ENCODE data around the gene MED26.
"Not testable (repeated sequence)": the region's sequence is repeated elsewhere in the genome, so short reads cannot be mapped to it uniquely, and the experiment has no call there.

The MED26 gene

DNA sequence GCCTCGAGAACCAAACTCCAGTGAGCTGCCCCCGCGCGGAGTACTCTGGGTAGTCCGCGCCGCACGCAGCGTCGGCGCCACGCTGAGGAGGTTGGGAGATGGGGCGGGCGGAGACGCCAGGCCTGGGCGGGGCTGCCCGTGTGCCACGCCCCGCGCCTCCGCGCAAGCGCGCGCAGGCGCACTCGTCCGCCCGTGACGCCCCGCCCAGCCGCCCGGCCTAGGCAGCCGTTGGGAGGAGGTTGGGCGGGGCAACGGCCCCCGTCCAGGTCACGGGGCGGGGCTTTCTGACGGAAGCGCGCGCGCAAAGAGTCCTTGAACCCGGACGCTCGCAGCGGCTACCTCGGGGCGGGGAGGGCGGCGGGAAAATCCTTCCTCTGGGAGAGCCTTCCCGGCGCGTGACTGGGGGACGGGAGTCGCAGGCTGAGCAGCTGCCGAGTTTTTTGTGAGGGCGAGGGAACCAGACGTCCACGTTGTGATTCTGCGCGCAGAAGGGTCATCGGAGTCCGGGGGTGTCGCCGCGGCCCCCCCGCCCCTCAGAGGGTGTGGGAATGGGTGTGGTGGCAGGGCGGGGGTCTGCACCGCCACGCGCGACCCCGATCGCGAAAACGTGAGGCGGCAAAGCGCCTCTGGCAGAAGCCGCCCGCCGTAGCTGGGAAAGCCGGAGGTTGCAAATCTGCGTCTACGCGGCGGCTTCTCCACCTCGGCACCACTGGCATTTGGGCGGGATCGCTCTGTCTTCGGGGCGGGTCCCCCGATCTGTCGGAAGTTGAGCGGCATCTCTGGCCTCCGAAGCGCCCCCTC is at the start of gene MED26:
Gene MED26, minus strand, starts transcription at position 22 of the 801 bp plus-strand sequence. CDS start 261 bp downstream, outside the sequence.
- peak; percentile 97 for DNase-seq

- no peak for DNase-seq
These were observed 49.1 kb upstream of the MED26 start for GRCh38 chr19:16677055-16677454.

DNA sequence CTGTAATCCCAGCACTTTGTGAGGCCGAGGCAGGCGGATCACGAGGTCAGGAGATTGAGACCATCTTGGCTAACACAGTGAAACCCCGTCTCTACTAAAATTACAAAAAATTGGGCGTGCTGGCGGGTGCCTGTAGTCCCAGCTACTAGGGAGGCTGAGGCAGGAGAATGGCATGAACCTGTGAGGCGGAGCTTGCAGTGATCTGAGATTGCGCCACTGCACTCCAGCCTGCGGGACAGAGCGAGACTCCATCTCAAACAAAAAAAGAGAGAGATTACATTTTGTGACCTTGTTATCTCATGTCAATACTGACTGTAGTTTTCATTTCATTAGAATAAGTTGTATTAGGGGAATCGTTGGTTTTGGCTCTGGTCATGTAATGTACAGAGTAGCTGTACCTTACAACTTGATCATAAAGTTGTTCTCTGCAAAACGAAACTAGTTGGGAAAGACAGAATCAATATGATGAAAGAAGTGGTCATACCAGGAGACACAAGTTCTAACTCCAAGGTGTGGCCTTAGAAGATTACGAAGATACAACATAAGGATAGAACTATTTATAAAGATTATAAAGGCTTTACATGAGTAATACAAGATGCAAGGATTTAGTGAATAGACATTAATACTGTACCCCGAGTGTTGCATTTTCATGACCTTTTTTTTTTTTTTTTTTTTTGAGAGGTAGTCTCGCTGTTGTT is 48.2 kb upstream of the MED26 start:
- no peak for DNase-seq

DNA sequence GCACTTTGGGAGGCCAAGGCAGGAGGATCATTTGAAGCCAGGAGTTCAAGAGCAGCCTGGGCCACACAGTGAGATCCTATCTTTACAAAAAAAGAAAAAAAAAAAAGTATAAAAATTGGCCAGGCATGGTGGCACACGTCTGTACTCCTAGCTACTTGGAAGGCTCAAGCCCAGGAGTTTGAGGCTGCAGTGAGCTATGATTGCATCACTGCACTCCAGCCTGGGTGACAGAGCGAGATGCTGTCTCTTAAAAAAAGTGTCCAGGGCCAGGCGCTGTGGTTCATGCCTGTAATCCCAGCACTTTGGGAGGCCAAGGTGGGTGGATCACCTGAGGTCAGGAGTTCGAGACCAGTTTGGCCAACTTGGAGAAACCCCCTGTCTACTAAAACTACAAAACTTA is 45.8 kb upstream of the MED26 start:
- DNase-seq = not testable (repeated sequence)

DNA sequence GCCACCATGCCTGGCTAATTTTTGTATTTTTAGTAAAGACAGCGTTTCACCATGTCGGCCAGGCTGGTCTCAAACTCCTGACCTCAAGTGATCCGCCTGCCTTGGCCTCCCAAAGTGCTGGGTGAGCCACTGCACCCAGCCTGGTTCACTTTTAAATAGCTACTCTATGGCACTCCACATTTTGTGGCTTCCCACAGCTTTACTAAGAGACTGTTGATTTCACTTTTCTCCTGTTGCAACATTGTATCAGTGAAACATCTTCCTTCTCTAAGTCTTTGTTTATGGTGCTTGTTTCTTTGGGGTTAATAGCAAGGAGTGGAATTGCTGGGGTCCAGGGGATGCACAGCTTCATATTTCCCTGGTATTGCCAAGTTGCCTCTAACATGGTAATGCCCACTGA is 45.2 kb upstream of the MED26 start:
- DNase-seq = no peak

GRCh38 chr19:16671652-16672274 is 43.8 kb upstream of the MED26 start:
- DNase-seq = no peak

DNA sequence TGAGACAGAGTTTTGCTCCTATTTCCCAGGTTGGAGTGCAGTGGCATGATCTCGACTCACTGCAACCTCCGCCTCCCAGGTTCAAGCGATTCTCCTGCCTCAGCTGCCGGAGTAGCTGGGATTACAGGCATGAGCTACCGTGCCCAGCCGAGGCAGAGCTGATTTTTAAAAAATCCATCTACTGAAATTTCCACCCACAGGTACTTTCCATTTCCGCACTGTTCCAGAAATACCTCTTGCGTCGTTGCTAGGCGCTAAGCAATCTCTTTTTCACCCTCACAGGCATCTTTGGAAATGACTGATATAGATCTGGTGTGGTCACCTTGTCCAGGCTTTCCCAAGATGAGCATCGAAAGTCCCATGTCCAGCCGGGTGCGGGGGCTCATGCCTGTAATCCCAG is 42.3 kb upstream of the MED26 start:
- no peak for DNase-seq

DNA sequence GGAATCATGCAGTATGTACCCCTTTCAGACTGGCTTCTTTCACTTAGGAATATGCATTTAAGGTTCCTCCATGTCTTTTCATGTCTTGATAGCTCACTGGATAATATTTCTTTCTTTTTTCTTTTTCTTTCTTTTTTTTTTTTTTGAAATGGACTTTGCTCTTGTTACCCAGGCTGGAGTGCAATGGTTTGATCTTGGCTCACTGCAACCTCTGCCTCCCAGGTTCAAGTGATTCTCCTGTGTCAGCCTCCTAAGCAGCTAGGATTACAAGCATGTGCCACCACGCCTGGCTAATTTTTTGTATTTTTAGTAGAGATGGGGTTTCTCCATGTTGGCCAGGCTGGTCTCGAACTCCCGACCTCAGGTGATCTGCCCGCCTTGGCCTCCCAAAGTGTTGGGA is 40.7 kb upstream of the MED26 start:
- not testable (repeated sequence) for DNase-seq

GRCh38 chr19:16668176-16668575 is 40.2 kb upstream of the MED26 start:
- no peak for DNase-seq

GRCh38 chr19:16661480-16662034 is 33.6 kb upstream of the MED26 start:
- DNase-seq = peak in 1 of 2 experiments; percentile 24

- DNase-seq = peak; percentile 43 to 57
These were observed 32.9 kb upstream of the MED26 start, which contains the start of gene TMEM38A for GRCh38 chr19:16660763-16661479. TSS of gene TMEM38A (plus strand) at chr19:16661139. CDS start at chr19:16661218, 79 bp downstream.

DNA sequence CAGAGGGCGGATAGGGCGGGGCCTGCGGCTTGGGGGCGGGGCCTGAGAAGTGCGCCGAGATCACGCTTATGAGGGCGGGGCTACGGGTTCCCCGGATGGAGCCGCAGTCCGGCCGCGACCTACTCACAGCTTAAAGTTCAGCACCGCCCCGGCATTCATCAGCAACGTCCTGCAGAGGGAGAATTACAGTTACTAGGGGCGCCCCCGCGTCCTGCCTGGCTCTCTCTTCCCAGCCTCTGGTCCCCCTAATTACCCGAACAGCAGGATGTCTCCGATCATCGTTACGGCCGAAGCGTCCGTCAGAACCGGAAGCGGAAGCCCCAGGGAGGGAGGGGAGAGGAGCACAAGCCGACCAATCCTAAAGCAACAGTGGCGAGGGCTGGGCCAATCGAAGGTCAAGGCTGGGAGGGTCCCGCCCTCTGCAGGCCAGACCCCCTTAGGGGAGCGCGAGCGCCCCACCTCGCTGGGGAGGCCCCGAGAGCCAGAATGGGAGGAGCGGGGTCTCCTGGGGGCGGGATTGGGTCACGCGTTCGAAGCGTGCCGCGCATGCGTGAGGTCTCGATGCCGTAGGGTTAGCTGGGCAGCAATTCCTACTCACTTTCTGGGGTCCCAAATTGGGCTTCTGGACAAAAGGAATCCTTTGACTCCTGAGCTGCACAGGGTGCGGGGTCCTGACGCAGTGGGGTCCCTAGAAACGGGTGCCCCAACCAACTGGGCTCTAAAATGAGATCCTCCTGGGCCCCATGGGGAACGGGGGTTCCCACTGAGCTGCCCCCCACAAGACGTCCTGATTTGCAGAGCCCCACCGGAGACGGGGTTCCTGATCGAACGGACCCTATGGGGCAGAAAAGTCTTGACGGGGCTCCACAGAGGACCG is 32.1 kb upstream of the MED26 start, which contains the start of gene SMIM7:
Gene SMIM7, minus strand, starts transcription at position 313 of the 877 bp plus-strand sequence. Its CDS starts 34 bp downstream, at position 279.
- peak; percentile 99 for DNase-seq

DNA sequence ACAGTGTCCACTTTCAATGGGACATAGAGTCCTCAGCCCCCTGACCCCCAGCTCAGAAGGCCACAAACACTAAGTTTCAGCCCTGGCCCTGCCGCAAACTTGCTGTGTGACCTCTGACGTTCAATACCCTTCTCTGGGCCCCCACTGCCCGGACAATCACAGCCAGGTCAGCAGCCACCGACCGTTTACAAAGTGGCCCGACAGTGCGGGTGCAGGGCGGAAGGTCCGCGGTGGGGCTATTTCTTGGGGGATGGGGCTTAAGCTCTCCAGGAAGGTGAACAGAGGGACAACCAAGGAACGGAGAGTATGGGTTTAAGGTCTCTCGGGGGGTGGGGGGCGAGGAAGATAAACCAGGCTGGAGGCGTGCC is 31.4 kb upstream of the MED26 start:
- DNase-seq = no peak

GRCh38 chr19:16657384-16657783 is 29.4 kb upstream of the MED26 start:
- no peak for DNase-seq

GRCh38 chr19:16655727-16656126 is 27.7 kb upstream of the MED26 start:
- no peak for DNase-seq

- no peak for DNase-seq
These were observed 26.6 kb upstream of the MED26 start for GRCh38 chr19:16654627-16655026.

GRCh38 chr19:16654140-16654539 is 26.1 kb upstream of the MED26 start:
- no peak for DNase-seq

GRCh38 chr19:16652854-16653253 is 24.9 kb upstream of the MED26 start:
- DNase-seq = no peak

GRCh38 chr19:16651421-16652188 is 23.6 kb upstream of the MED26 start:
- DNase-seq = not testable (repeated sequence)

DNA sequence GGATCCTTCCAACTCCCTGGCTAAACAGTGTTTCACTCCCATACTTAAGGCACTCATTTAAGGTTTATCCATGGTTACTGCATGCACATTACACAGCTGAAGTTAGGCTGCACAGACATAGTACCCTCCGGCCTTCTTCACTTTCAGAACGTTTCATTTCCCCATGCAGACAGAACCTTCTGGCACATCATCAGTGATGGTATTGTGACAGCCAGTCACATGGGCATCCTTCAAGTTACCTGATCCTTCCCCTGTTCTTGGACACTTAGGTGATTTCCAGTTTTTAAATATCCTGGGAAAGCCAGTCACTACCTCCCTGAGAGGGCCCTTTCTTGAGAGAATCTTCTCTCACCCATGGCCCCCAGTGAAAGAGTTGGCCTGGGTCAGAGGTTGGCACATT is 22.8 kb upstream of the MED26 start:
- no peak for DNase-seq

- no peak for DNase-seq
These were observed 21.7 kb upstream of the MED26 start for GRCh38 chr19:16649734-16650133.

All from activated T-cell treated with anti-CD3 and anti-CD28 coated beads, Interleukin-2, amount 50 U/mL, for 48 hours (primary cell).